ENCODE data around the gene ELF4. TPM values are rescaled to one million over a fixed set of nuclear protein-coding genes. Genes with fewer than 3 reads are reported as not detected.

ELF4 gene
- total RNA-seq, 1 experiment from 2014 or later: 0.81 TPM

- Histone ChIP-seq H4K8ac (replicated peaks; ENCODE audit: insufficient read length, low read depth, low read length) (no peak overlapping the region), H3K79me2 (ENCODE audit: insufficient read depth, low read length) (no peaks in the 10 kb centered on the region), H3K14ac (ENCODE audit: insufficient read depth, low read length) (no peak overlapping the region), H3K4me1 (ENCODE audit: insufficient read depth, low read length) (no peaks in the 10 kb centered on the region), H3K4me2 (ENCODE audit: insufficient read depth, insufficient read length, low read length) (no peak overlapping the region), H3K27ac (ENCODE audit: insufficient read length, low read depth, low read length) (no peak overlapping the region), H3K23ac (ENCODE audit: insufficient read length, low read depth, low read length) (no peak overlapping the region), H3K23me2 (ENCODE audit: insufficient read length, low read depth, low read length, poor library complexity, severe bottlenecking) (no peaks in the 10 kb centered on the region), H2BK5ac (ENCODE audit: insufficient read length, low read length) (no peak overlapping the region), H3K4ac (ENCODE audit: low read depth, low read length) (no peak overlapping the region), H4K5ac (ENCODE audit: insufficient read length, low read depth, low read length) (no peak overlapping the region), H3K56ac (ENCODE audit: insufficient read length, low read depth, low read length) (no peak overlapping the region), H4K20me1 (ENCODE audit: control insufficient read depth, insufficient read depth, insufficient read length) (no peaks in the 10 kb centered on the region), H2BK120ac (ENCODE audit: low read depth, low read length, poor library complexity, severe bottlenecking) (no peak overlapping the region), H3T11ph (ENCODE audit: low read length) (no peak overlapping the region), H2BK12ac (ENCODE audit: insufficient read length, low read depth, low read length) (no peak overlapping the region), H2AK5ac (ENCODE audit: insufficient read length, low read length) (no peak overlapping the region), H2AFZ (ENCODE audit: low read length) (no peak overlapping the region), H2BK20ac (ENCODE audit: low read depth, low read length, poor library complexity, severe bottlenecking) (no peak overlapping the region), H3K27me3 (ENCODE audit: insufficient read depth, low read length) (no peaks in the 10 kb centered on the region), H3K79me1 (ENCODE audit: insufficient read depth, low read depth, low read length, poor library complexity, severe bottlenecking) (no peaks in the 10 kb centered on the region), H3K18ac (ENCODE audit: insufficient read length, low read depth, low read length) (no peak overlapping the region), H2BK15ac (ENCODE audit: low read depth, low read length) (no peak overlapping the region), H3K9ac (ENCODE audit: extremely low read depth, insufficient read length, low read length) (no peak overlapping the region), H3K9me3 (ENCODE audit: control insufficient read depth, low read depth, low read length) (peaks cover 14% of the 10 kb centered on the region), H4K91ac (ENCODE audit: insufficient read length, low read depth, low read length) (no peak overlapping the region)
- no peaks in the 10 kb centered on the region for H3K4me1 Mint-ChIP-seq
- peaks cover 0 to 76% of the 10 kb centered on the region in 2 experiments; a peak in 2 of 5 replicates for H3K9me3 Mint-ChIP-seq
- peaks cover 18 to 35% (median 25%) of the 10 kb centered on the region in 3 experiments for H3K36me3 Mint-ChIP-seq (ENCODE audit: insufficient read depth in 1 of 3, low read depth in 3 of 3)
- no peak overlapping the region for H3K27ac Mint-ChIP-seq
- H3K4me3 Mint-ChIP-seq: no peak overlapping the region
- peaks cover 2% of the 10 kb centered on the region for H3K27me3 Mint-ChIP-seq (ENCODE audit: low read depth)
- no peak for TF ChIP-seq CTCF (conservative IDR thresholded peaks at IDR 0.05)
- no peak for DNase-seq
- no CpG with 5 or more reads among the region's 4 CpGs for WGBS (ENCODE audit: extremely low coverage, insufficient read length, low lambda C conversion rate)
Measured at GRCh38 chrX:130048686-130049222, 61.5 kb downstream of the ELF4 start.

Data from H9 (cell line).